HG02973 (cell line): ENCODE data around the gene MCRIP1.
"Not testable (repeated sequence)": the region's sequence is repeated elsewhere in the genome, so short reads cannot be mapped to it uniquely, and the experiment has no call there.

Experiments used
- ATAC-seq: cut with Tn5 transposase; IDR thresholded peaks from one replicate; pipeline ENCODE4 v1.9.1; 2021; ENCODE audit warnings: moderate library complexity; ENCODE audit not compliant: unreplicated experiment

Gene MCRIP1

DNA sequence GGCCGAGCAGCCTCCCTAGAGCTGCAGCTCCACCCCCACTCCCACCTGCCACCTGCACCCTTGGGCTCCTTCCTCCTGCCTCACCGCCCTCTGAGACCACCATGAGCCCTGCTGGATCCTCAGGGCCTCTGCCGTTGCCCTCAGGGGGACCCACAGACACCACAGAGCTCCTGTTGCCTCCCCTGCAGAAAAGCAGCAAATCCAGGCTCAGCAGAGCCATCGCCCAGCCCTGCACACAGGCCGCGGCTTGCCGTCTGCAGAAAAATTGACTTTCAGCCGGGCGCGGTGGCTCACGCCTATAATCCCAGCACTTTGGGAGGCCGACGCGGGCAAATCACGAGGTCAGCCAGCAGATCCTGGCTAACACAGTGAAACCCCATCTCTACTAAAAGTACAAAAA, 8.8 kb upstream of the MCRIP1 start:
- no peak for ATAC-seq

DNA sequence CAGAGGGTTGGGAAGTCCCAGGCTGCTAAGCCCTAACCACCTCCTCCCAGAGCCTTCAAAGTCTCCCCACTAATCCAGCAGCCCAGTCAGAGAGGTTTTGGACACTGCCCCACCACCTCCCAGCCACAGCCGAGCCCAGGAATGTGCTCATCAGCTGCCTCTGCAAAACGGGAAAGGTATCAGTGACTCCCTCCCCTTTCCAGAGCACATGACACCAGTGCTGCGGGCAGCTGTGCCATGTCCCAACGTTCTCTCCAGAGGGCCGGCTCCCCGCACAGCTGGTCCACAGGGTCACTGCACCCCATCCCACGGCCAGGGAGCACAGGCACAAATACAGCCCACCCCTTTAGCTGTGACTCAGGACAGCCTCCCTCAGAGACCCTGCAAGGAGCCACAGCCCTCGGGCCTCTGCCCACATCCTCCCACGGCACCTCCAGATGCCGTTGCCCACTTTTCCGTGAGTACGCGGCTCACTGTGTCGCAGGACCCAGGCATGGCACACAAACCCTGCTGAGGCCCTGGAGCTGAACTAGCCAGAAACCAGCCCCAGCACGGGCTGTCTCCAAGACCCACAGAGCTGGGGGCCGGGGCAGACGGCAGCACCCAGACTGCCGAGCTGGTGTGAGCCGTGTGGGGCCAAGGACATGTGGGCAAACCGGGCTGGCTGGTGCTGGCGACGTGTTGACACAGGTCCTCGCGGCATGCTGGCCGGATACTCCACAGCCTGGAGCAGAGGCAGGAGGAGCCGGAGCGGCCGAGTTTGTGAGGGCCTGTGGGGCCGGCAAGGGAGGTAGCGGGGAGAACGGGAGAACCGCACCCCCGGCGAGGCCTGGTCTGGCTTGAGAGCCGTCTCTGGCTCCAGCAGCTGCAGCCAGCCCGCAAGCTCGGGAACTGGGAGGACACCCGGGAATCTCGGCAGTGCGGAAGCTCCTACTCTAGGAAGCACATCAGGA, 8.0 kb upstream of the MCRIP1 start:
- ATAC-seq: no peak

DNA sequence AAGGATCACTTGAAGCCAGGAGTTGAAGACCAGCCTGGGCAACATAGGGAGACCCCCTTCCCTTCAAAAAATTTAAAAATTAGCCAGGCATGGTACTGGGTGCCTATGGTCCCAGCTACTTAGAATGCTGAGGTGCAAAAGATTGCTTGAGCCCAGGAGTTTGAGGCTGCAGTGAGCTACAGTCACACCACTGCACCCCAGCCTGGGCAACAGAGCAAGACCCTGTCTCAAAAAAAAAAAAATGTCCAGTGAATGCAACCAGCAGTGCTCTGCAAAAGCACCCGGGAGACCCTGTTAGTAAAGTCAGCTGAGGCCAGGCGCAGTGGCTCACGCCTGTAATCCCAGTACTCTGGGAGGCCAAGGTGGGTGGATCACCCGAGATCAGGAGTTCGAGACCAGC, 7.0 kb upstream of the MCRIP1 start:
- ATAC-seq: not testable (repeated sequence)

DNA sequence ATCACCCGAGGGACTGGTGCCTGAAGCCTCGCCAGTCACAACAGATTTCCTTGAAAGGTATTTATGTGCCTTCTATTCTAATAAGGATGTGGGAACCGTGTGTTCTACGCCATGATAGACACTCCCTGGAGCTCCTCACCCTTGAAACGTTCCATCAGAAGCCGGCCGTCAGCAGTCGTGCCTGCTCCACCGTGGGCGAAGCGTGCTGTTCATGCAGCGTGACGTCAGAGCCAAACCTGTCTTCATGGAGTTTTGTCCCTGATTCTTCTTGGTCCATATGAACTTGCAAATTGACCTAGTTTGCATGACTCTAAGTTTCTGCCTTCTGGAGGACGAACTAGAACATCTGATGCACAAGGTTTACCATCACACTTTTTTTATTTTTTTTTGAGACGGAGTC, 6.2 kb upstream of the MCRIP1 start:
- ATAC-seq: no peak

- ATAC-seq: no peak
Measured at GRCh38 chr17:81838753-81839255, 5.7 kb upstream of the MCRIP1 start.

DNA sequence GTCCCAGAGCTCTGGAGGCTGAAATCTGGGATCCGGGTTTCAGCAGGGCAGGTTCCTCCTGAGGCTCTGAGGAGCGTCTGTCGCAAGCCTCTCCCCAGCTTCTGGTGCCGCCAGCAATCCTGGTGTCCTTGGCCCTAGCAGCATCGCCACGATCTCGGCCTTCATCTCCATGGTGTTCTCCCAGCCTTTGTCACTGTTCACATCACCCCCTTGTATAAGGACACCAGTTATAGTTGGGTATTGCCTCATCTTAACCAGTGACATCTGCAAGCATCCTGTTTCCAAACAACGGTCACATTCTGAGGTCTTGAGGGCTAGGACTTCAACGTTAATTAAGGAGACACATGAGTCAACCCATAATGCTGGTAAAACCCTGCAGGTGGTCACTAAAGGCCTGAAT, 4.5 kb upstream of the MCRIP1 start:
- no peak for ATAC-seq

DNA sequence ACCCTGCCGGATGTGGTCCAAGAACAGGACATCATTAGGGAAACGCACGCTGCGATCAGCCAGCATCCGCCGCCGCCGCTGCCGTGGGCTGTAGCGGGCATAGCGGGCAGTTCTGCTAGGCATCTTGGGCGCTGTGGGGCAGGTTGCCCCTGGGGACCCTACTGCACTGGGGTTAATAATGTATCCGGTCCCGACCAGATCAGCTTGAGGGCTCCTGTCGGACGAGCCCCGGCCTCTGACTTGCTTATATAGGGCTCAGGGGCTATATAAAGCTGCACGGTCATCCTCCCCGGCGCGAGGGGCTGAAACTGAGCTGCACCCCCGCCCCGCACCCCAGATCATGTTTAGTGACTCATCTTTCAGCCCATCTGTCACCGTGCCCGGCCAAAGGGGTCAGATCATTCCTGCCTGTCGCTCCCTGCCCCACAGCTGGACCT, 1.8 kb upstream of the MCRIP1 start, which contains the start of gene PPP1R27:
PPP1R27 (minus strand) TSS at position 220 of the 437 bp plus-strand sequence; CDS start at position 123, 97 bp downstream.
- no peak for ATAC-seq

DNA sequence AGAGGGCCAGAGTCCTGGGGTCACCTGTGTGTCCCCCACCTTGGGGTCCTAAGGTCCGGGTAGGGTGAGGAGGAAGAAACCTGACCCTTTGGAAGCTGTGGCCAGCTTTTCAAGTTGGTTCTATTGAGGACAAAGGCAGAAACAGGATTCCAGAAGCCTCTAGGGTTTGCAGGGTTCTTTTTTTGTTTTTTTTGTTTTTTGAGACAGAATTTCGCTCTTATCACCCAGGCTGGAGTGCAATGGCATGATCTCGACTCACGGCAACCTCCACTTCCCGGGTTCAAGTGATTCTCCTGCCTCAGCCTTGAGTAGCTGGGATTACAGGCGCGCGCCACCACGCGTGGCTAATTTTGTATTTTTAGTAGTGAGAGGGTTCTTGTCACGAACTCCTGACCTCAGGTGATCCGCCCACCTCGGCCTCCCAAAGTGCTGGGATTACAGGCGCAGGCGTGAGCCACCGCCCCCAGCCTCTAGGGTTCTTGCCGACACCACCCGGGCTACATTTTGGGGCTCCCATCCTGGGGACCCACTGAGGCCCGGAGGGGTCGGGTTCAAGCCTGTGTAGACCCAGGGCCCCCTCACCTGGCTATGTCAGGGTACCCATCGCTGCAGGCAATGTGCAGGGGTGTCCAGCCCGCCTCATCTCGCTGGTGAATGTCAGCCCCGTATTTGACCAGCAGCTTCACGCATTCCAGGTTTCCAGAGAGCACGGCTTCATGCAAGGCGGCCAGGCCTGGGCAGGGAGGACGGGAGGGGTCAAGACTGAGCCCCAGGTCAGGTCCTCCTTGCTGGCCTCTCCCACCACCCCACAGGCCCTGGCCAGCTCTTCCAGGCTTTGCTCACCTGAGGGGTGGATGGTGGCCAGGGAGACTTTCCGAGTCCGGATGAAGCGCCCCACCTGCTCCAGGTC, 1.1 kb upstream of the MCRIP1 start:
- no peak for ATAC-seq

GRCh38 chr17:81832608-81833159, 407 bp downstream of the MCRIP1 start:
- peak; percentile 53 for ATAC-seq

DNA sequence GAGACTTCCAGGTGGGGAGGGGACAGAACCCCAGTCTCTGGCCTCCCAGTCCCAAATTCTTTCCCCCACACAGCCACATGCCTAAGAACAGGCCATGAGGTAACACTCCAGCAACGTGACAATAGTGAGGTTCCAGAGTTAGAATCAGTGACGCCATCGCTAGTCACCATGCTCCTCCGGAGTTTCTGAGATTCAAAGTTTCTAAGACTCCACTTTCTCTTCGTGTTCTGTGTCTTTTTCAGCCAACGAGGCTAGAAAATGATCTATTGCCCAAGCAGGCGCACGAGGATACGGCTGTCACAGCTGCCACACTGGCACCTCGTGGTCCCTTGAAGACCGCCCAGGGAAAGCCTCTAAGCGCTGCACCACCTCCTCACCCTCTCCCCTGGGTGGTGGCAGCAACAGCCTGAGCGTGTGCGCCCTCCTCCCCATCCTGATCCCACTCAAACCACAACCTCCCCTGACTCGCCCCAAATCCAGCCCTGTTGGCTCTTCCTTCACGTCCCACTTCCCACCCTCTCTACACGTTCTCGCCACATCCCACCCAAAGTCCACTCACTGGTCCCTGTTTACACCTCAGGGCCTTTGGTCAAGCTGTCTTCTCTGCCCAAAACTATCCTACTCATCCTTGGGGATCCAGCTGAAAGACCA, 1.0 kb downstream of the MCRIP1 start:
- ATAC-seq: peak; percentile 12

DNA sequence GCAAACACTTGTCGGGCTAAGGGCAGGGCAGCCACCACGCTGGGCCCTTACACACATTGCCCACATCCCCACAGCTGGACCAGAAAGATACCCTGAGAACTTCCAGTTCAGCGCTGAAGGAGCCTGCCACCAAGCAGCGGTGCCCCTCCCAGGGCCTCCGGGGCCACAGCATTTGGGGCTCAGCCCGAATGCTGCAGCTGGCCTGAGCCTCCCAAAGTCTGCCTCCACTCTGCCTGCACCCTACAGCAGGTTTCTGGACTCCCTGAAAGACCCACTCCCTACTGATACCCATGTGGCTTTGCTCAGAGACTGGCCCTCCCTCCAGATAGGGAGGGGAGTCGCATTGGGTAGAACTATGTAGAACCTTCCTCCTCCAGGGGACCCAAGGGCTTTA, 1.5 kb downstream of the MCRIP1 start:
- no peak for ATAC-seq

- no peak for ATAC-seq
Measured at GRCh38 chr17:81829858-81830257, 3.2 kb downstream of the MCRIP1 start.

DNA sequence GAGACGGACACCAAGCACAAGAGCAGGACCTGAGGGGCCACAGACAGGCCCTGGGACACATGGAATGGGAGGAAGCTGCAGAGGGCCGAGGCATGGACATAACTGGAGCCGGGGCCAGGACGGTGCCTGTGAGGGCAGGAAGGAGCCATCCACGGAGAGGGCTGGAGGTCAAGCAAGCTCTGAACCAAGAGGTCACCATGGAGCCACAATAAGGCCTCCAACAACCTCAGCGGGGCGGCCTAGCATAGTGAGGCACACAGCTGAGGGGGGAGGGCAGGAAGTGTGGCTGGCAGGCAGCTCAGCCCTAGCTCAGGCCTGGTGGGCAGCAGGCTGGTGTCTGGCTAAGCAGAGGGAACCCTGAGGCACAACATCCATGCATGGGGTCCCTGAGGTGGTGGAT, 4.4 kb downstream of the MCRIP1 start:
- no peak for ATAC-seq

GRCh38 chr17:81825841-81826466, 7.1 kb downstream of the MCRIP1 start:
- no peak for ATAC-seq

DNA sequence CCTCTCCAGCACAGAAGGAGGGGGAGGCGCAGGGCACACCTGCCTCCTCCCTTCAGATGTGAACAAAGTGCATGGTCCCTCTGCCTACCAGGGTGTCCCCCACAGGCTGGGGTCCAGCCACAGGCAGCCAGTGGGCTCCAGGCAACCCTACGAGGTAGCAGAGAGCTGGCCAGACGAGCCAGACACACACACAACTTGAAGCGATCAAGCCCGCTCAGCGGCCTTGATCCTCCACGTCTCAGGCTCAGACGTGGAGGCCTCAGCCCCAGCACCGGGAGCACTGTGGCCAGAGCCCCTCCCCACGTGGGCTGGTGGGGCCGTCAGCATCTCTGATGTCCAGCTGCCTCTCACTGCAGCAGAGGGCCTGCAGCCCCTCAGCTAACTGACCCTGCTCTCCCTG, 8.5 kb downstream of the MCRIP1 start:
- ATAC-seq: no peak

GRCh38 chr17:81823820-81824550, 9.1 kb downstream of the MCRIP1 start:
- ATAC-seq: no peak

GRCh38 chr17:81822996-81823819, 9.9 kb downstream of the MCRIP1 start:
- ATAC-seq: no peak

GRCh38 chr17:81822312-81822637, 10.8 kb downstream of the MCRIP1 start:
- ATAC-seq: no peak
